GM08714 (cell line): ENCODE data around the gene IL3.

Experiments used
- H3K4me3 ChIP-seq: fragments of 200-500 bp; sonication (Bioruptor generic); 2 replicates; pipeline ENCODE4 v1.5.1; 2014; ENCODE audit warnings: mild to moderate bottlenecking, low read length, inconsistent platforms
- ZNF274 ChIP-seq: IDR thresholded peaks from 2 replicates; pipeline ENCODE4 v1.6.1; 2012; ENCODE audit warnings: mild to moderate bottlenecking, low read depth, low read length

IL3 gene

DNA sequence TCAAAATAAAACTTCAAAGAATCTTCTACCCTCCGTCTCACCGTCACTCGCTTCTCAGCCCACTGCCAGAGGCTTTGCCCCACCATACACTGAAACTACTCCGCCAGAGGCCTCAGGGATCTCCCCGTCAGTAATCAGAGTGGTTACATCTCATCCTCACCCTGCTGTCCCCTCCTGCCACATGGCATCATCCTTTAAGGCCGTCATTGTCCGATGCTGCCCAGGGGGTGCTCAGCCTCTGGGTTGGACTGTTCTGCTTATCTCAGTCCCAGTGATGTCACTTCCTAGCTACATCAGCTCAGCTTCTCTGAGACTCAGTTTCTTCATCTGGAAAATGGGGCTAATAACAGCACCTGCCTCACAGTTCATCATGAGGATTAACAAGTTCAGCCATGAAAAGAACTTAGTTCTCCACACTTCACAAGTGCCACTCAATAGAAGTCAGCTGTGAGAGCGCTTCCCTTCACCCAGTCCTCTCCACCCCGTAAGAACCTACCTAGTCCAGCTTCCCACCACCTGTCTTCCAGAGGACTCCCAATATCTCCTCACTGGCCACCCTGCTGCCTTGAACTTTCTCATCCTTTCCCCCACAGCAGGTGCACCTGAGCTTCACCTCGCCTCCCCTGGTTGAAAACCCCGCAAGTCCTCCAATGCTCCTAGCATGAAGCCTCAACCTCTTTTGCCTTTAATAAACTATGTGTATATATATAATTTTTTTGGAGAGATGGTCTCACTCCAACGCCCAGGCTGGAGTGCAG, 2.8 kb upstream of the IL3 start:
- no peak for TF ChIP-seq ZNF274
- H3K4me3 ChIP-seq = no peak overlapping the region

DNA sequence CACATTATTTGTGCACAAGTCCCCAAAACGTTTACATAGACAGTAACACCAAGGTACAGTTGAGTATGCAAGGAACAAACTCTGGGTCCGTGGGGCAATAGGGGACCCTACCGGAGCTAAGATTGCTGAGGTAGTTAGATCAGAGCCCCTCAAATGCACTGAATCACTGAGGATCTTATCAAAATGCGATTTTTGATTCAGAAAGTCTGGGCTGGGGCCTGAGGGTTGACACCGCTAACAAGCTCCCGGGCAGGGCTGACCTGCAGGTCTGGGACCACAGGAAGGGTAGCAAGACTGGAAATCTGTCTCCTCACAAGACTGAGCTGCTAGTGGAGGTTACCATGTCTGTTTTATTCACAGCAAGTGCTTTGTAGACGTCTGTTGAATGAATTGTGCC, 1.8 kb upstream of the IL3 start:
- H3K4me3 ChIP-seq = no peak overlapping the region
- no peak for TF ChIP-seq ZNF274

DNA sequence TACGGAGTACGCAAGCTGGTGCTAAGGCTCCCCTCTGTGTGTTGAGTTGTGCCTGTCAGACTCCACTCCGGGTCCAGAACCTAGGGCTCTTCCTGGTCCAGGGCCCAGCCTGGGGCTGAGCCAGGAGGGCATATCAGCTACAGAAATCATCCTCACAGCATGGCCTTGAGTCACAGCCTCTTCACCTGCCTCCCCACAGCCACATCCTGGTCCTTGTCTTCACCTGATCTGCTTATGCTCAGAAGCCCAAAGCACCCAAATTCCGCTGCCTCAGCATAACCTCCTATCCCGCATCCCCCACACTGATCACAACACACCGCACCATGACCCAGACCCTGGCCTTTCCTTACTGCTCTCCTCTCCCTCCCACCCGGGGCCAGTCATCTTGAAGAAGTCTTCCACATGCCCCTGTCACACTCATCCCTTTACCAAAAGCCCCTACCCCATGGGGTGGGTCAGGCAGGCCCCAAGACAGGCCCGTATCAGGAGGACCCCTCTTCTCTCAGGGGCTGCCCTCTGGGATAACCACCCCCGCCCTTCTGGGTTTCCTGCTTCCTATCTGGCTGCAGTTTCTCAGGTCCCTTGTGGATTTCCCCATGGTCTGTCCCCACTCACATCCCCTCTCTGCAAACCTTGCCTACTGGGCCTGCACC, 1.3 kb upstream of the IL3 start:
- TF ChIP-seq ZNF274 = no peak

DNA sequence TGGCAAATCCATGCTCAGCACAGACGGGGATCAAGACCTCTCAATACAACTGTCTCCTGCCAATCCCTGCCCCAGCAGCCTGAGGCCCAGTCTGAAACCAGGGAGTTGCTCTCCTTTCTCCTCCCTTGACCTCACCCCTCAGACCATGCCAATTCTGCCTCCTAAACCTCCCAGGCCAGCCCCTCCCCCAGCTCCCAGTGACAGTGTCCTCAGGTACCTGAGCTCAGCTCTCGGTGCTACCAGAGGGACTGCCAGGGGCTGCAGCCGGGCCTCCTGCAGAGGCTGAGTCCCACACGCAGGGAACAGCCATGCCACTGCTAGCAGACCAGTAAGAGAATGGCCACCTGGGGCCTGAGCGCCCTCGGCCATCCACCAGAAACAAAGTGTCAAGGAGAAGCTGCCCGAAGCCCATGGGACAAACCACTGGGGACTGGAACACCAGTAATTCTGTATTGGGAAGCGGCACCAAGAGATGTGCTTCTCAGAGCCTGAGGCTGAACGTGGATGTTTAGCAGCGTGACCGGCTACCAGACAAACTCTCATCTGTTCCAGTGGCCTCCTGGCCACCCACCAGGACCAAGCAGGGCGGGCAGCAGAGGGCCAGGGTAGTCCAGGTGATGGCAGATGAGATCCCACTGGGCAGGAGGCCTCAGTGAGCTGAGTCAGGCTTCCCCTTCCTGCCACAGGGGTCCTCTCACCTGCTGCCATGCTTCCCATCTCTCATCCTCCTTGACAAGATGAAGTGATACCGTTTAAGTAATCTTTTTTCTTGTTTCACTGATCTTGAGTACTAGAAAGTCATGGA, 557 bp upstream of the IL3 start:
- no peak overlapping the region for H3K4me3 ChIP-seq
- no peak for TF ChIP-seq ZNF274

More for the DNA sequence above, 1.3 kb upstream of the IL3 start:
- H3K4me3 ChIP-seq = no peak overlapping the region

DNA sequence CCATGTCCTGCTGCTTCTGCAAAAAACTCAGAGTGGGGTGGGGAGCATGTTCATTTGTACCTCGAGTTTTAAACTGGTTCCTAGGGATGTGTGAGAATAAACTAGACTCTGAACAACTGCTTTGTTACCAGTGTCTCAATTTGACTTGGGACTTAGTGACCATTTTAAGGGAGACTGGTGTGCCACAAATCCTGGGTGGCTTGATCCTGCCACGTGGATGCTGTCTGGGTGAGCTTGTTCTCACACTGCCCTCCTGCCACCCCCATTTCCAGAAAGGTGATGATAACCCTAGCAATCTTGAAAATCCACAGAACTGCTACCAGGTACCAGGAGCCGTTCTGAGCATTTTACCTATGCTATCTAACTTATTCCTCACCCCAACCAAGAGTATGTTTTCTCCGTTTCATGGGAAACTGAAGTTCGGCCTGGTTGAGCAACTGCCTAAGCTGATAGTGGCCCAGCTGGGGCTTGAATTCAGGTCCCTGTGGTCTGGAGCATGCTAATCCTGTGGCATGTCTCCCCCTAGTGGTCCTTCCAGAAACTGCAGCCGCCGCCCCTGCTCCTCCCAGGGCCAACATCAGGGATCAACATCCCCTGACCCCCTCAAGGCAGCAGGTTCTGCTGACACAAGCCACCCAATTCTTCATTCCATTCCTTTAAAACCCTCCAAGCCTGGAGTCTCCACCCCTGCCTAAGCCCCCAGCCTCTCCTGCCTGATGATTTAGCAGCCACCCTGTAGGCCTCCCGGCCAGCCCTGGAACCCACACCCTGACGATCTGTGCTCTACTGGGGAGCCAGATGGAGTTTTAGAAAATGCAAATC, 2.8 kb downstream of the IL3 start:
- no peak for TF ChIP-seq ZNF274

DNA sequence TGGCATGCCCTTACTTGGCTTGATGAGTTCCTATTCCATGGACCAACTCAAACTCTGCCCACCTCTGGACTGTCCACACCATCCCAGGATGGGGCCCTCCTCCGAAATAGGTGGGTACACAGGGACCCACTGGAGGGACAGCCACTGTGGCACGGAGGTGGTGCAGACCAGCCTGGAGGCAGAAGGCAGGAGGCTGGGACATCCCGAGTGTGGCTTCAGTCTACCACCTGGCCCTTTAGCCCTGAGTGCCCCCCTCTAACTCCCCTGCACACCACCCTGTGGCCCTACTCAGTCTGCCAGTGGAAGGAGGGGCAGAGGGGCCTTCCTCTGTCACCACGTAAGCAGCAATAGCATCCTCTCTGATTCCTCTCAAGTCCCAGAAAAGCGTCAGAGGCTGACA, 3.7 kb downstream of the IL3 start:
- H3K4me3 ChIP-seq = no peak overlapping the region
- TF ChIP-seq ZNF274 = no peak

More for the DNA sequence above, 2.8 kb downstream of the IL3 start:
- no peak overlapping the region for H3K4me3 ChIP-seq

DNA sequence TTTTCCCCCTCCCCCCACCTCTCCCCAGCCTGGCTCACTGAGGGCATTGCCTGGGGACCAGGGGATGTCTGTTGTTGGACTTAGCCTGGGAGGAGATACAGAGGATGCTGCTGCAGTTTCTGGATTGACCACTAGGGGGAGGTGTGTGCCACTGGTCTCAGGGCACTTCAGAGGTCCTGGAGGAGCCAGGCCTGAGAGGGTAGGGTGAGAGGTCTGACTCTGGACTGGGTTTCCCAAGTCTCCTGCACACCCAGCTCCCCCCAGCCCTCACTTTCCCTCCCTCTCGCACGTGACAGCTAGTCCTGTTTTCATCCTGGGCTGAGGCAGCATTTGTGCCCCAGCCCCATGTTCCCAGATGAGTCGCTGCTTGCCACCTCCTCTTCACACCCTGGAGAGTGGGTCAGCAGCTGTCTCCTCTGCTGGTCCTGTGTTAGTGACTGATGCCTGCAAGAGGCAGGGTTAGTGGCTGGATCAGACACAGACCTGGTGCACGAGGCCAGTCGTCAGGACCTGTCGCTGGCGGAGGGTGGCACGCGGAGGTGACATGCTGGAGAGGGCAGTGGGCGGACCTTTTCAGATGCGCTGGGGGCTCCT, 4.4 kb downstream of the IL3 start:
- no peak overlapping the region for H3K4me3 ChIP-seq
- no peak for TF ChIP-seq ZNF274

DNA sequence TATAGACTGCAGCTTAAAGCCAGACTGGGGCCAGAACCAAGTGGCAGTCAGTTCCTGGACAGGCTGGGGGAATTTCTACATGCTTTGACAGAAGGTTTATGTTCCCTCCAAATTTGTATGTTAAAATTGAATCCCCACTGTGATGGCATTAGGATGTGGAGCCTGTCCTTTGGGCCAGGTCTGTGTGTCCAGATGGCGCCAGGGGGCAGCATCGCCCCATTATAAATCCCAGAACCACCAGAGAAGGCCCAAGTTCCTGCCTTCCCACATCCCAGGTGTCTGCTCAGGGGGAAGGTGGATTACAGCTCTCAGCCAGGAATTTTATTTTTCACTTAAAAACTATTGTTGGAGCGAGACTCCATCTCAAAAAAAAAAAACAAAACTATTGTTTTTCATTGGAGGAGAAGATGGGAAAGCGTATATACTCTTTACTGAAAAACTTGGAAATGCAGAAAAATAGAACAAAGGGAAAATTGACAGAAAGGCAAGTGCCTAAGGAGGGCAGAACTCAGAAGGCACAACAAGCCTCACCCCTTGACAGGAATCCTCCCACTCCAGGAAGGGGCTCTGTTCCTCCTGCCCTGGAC, 5.0 kb downstream of the IL3 start:
- TF ChIP-seq ZNF274 = no peak
- no peak overlapping the region for H3K4me3 ChIP-seq

DNA sequence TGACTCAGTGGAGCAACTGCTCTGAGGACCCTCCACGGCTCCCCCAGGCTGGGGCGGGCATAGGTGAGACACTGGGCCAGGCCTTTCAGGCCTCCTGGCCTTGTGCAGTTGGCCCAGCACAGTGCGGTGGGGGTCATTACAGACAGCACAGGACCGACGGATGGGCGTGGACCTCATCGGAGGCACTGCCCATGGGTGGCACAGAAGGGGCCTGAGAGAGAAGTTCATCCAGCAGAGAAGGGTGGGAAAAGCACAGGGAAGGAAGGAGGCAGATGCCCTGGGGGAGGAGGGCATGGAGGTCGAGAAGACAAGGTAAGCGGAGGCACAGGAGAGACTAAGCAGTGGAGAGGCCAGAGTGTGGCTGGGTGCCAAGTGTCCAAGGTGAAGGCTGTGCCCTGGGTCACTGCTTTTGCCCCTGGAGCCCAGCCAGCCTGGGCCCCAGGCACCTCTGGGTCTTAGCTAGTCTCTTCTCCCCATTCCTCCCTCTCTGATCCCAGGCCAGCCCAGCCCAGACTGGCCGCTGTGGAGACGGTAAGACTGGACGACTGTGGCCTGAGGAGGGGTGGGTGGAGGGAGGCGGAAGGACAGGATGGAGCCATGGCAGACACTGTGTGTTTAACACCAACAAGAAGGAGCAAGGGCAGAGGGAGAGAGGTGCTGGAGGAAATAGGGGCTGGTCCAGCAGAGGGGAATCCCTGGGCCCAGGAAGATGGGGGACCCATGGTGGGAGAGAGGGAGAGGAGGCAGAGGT, 5.7 kb downstream of the IL3 start:
- no peak for TF ChIP-seq ZNF274
- no peak overlapping the region for H3K4me3 ChIP-seq

DNA sequence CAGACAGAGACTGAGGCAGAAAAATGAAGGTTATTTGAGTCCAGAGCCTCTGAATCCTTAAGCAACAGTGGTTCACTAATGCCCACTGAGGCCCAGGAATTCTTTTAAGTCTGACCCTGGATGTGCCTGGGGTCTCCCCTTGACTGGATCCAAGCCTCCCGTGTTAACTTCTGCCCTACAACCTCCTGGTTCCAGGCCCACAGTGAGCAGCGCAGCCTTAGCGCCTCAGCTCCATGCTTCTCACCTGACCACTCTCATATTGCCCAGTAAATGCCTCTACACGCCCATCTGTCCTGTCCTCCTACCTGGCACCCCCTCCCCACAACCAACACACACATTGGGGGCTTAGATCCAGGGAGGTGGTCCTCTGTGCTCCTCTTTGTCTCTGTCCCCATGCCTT, 6.4 kb downstream of the IL3 start:
- no peak for TF ChIP-seq ZNF274
- no peak overlapping the region for H3K4me3 ChIP-seq

DNA sequence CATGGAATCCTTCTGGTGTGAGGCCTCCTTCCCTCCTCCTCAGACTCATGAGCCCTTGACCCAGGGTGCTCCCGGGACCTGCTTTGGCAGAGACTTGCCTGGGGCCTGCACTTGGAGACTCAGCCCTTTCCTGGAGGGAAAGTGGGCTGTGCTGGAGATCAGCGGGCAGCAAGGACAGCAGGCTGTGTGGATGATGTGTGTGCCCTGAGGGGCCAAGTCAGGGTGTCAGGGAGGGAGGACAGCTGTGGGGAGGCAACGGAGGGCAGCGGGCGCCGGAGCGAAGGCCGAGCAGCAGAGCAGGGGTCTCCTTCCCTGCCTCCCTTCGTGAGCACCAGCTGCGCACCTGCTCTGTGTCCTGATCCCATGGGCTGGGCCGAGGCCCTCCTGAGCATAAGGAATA, 7.0 kb downstream of the IL3 start:
- no peak for TF ChIP-seq ZNF274
- no peak overlapping the region for H3K4me3 ChIP-seq

DNA sequence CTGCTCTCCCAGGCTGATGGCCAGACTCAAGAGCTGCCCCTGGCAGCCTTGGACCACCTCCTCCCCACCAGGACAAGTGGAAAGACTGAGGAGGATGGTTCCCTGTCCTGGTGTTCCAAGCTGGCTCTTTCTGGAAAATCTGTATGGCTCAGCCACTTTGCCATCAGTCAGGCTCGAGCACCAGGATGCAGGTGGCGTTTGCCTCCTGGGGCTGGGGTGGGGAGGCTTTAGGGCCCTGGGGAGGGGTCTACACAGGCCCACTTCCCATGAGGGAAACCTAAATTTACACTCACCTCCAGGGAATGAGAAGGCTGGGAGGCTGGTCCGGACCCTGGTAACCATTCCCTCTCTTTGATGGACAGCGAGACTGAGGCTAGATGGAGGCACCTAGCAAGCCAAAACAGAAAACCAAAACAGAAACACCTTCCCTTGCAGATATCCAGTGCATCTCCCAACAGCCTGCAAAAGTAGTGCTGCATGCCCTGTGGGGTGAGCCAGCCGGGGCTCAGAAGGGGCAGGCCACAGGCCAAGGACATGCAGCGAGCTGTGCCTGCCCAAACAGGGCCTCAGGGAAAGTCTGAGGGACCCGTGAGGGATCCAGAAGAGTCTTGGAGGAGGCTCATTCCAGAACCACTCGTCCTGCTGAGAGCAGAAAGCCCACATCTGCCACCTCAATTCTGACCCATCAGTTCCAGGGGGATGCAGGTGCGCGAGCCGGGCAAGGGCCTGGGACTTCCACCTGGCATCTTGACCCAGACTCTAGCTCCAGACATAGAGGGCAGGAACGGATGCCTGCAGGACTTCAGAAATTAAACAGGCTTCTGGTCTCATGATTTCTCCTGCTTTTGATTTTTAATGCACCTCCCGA, 7.7 kb downstream of the IL3 start:
- no peak overlapping the region for H3K4me3 ChIP-seq
- TF ChIP-seq ZNF274 = no peak
